SH-SY5Y (cell line): ENCODE measurements around the gene PRCP.

Experiments
- GATA2 ChIP-seq: IDR thresholded peaks from 2 replicates; pipeline ENCODE4 v1.6.1; 2011; ENCODE audit warnings: mild to moderate bottlenecking, low read depth, low read length
- GATA3 ChIP-seq: IDR thresholded peaks from 2 replicates; pipeline ENCODE4 v1.6.1; 2011; ENCODE audit warnings: low read depth, mild to moderate bottlenecking, low read length, moderate library complexity

GRCh38 chr11:82872377-82873150 lies 27.7 kb downstream of the PRCP start:
- TF ChIP-seq GATA2, result no peak
- no peak for TF ChIP-seq GATA3
